OCI-LY1 (cell line): ENCODE measurements around the gene FBXL17.

Experiments
- CTCF ChIP-seq: fragments of 200-600 bp; sonication (generic), shearing (Covaris generic); IDR thresholded peaks from 2 replicates; pipeline ENCODE4 v1.5.1; 2017; ENCODE audit warnings: mild to moderate bottlenecking, antibody characterized with exemption, low read length, moderate library complexity, mixed read lengths
- EZH2 ChIP-seq: fragments of 200-600 bp; sonication (generic), shearing (Covaris generic); IDR thresholded peaks from 2 replicates; pipeline ENCODE4 v1.8.0; 2017; ENCODE audit warnings: borderline replicate concordance, mixed run types, mild to moderate bottlenecking, antibody characterized with exemption, low read length, moderate library complexity, mixed read lengths

- no peak for TF ChIP-seq CTCF
- no peak for TF ChIP-seq EZH2
Observed at GRCh38 chr5:108074626-108075025, 307.3 kb downstream of the FBXL17 start.
